IMR-90 (cell line): ENCODE results near the gene GRAMD1A. TPM values are rescaled to one million over a fixed set of nuclear protein-coding genes. Genes with fewer than 3 reads are reported as not detected.

Source experiments
- ATAC-seq: fragments of 200-7000 bp; cut with Tn5 transposase; 2 replicates; pipeline ENCODE4 v1.9.1; 2020; ENCODE audit warnings: low read depth, mild to moderate bottlenecking, moderate library complexity
- BruUV-seq: library from RNA; stranded (reverse); fragments of 400-500 nt; replicated peaks from 2 replicates; lab custom pipeline; 2021; lab: Mats Ljungman, UMichigan
- CTCF ChIA-PET: fragments of 300-600 bp; formaldehyde crosslinking; extraction: SDS; loops from one replicate; lab custom pipeline; 2021; ENCODE audit warnings: antibody characterized with exemption; lab: Yijun Ruan, JAX
- POLR2A ChIA-PET: fragments of 300-600 bp; sonication (Branson Sonifier 250); formaldehyde crosslinking; loops from one replicate; lab custom pipeline; 2022; ENCODE audit warnings: antibody characterized with exemption; ENCODE audit not compliant: unreplicated experiment; lab: Charles Lee
- DNase-seq: peaks from one replicate; pipeline ENCODE4 v3.0.0; 2013
- H2AFZ ChIP-seq: replicated peaks from 2 replicates; pipeline ENCODE3; 2013; ENCODE audit warnings: low read length, mild to moderate bottlenecking; ENCODE audit not compliant: poor library complexity
- H2AK5ac ChIP-seq: 2 replicates; pipeline ENCODE4 v1.6.1; 2013; ENCODE audit warnings: low read depth, low read length, inconsistent platforms
- H2AK9ac ChIP-seq: replicated peaks from 2 replicates; pipeline ENCODE3; 2013; ENCODE audit warnings: mild to moderate bottlenecking, low read depth, low read length, moderate library complexity; ENCODE audit not compliant: poor library complexity
- H2BK120ac ChIP-seq: 2 replicates; pipeline ENCODE4 v1.6.1; 2013; ENCODE audit warnings: low read depth, low read length, inconsistent platforms
- H2BK15ac ChIP-seq: 3 replicates; pipeline ENCODE4 v1.6.1; 2013; ENCODE audit warnings: low read depth, low read length, inconsistent platforms
- H2BK20ac ChIP-seq: 2 replicates; pipeline ENCODE4 v1.6.1; 2013; ENCODE audit warnings: low read depth, mild to moderate bottlenecking, inconsistent platforms, low read length, moderate library complexity
- H2BK5ac ChIP-seq: 2 replicates; pipeline ENCODE4 v1.6.1; 2013; ENCODE audit warnings: mild to moderate bottlenecking, low read depth, low read length, inconsistent platforms; ENCODE audit not compliant: poor library complexity, severe bottlenecking
- H3K14ac ChIP-seq: replicated peaks from 2 replicates; pipeline ENCODE4 v1.6.1; 2013; ENCODE audit warnings: low read depth, low read length, inconsistent platforms
- H3K18ac ChIP-seq: 2 replicates; pipeline ENCODE4 v1.6.1; 2013; ENCODE audit warnings: low read depth, low read length, control low read depth
- H3K23ac ChIP-seq: 2 replicates; pipeline ENCODE4 v1.6.1; 2013; ENCODE audit warnings: low read depth, low read length, inconsistent platforms
- H3K27ac ChIP-seq: 2 replicates; pipeline ENCODE4 v1.5.1; 2013; ENCODE audit warnings: mild to moderate bottlenecking, control low read depth, low read length; ENCODE audit not compliant: insufficient read depth
- H3K27me3 ChIP-seq: 2 replicates; pipeline ENCODE4 v1.6.1; 2013; ENCODE audit warnings: low read length; ENCODE audit not compliant: control insufficient read depth, insufficient read depth
- H3K36me3 ChIP-seq: 2 replicates; pipeline ENCODE4 v1.6.1; 2013; ENCODE audit warnings: low read length, mixed read lengths; ENCODE audit not compliant: control insufficient read depth, insufficient read depth
- H3K4ac ChIP-seq: 2 replicates; pipeline ENCODE4 v1.6.1; 2013; ENCODE audit warnings: low read depth, low read length, inconsistent platforms
- H3K4me1 ChIP-seq: 2 replicates; pipeline ENCODE4 v1.6.1; 2013; ENCODE audit warnings: low read length, mixed read lengths; ENCODE audit not compliant: control insufficient read depth, insufficient read depth
- H3K4me2 ChIP-seq: 2 replicates; pipeline ENCODE4 v1.6.1; 2013; ENCODE audit warnings: low read depth, mild to moderate bottlenecking, control low read depth, low read length, moderate library complexity
- H3K4me3 ChIP-seq: 2 replicates; pipeline ENCODE4 v1.5.1; 2013; ENCODE audit warnings: low read depth, mild to moderate bottlenecking, control low read depth, low read length, moderate library complexity; ENCODE audit not compliant: insufficient read depth
- H3K56ac ChIP-seq: 2 replicates; pipeline ENCODE4 v1.6.1; 2013; ENCODE audit warnings: low read length, inconsistent platforms; ENCODE audit not compliant: insufficient read depth; ENCODE audit errors: extremely low read depth
- H3K79me1 ChIP-seq, 2 experiments: 2 replicates each; pipeline ENCODE4 v1.6.1; 2013; ENCODE audit warnings: low read length in 2 of 2, inconsistent platforms in 1 of 2, low read depth in 1 of 2
- H3K9ac ChIP-seq: 2 replicates; pipeline ENCODE4 v1.6.1; 2013; ENCODE audit warnings: low read depth, low read length, control low read depth
- H3K9me1 ChIP-seq: 2 replicates; pipeline ENCODE4 v1.6.1; 2013; ENCODE audit warnings: low read length, inconsistent platforms; ENCODE audit not compliant: insufficient read depth
- H3K9me3 ChIP-seq: 2 replicates; pipeline ENCODE4 v1.6.1; 2013; ENCODE audit warnings: low read length; ENCODE audit not compliant: control insufficient read depth, insufficient read depth
- H4K20me1 ChIP-seq: 2 replicates; pipeline ENCODE4 v1.6.1; 2013; ENCODE audit warnings: low read length, inconsistent platforms; ENCODE audit not compliant: insufficient read depth
- H4K5ac ChIP-seq: 2 replicates; pipeline ENCODE4 v1.6.1; 2013; ENCODE audit warnings: mild to moderate bottlenecking, low read depth, low read length, control low read depth
- H4K8ac ChIP-seq, 2 experiments: 2 replicates each; pipeline ENCODE4 v1.6.1; 2013; ENCODE audit warnings: low read depth in 2 of 2, low read length in 2 of 2, control low read depth in 1 of 2, inconsistent platforms in 1 of 2
- H4K91ac ChIP-seq: 2 replicates; pipeline ENCODE4 v1.6.1; 2013; ENCODE audit warnings: low read depth, low read length, inconsistent platforms; ENCODE audit not compliant: insufficient read depth
- BHLHE40 ChIP-seq: fragments of 150-350 bp; IDR thresholded peaks from 2 replicates; pipeline ENCODE4 v1.6.1; 2016; ENCODE audit warnings: mild to moderate bottlenecking, low read depth, low read length
- CEBPB ChIP-seq: IDR thresholded peaks from 2 replicates; pipeline ENCODE4 v1.6.1; 2012; ENCODE audit warnings: low read depth, low read length, improper control_type of control experiment
- CHD1 ChIP-seq: IDR thresholded peaks from 2 replicates; pipeline ENCODE4 v1.6.1; 2012; ENCODE audit warnings: low read depth, low read length, improper control_type of control experiment
- CTCF ChIP-seq: conservative IDR thresholded peaks from 2 replicates; pipeline ENCODE4 v1.5.1; 2012; ENCODE audit warnings: mild to moderate bottlenecking, low read depth, low read length, improper control_type of control experiment
- FOS ChIP-seq: fragments of 150-350 bp; IDR thresholded peaks from 2 replicates; pipeline ENCODE4 v1.6.1; 2016; ENCODE audit warnings: low read depth, low read length
- MAFK ChIP-seq: IDR thresholded peaks from 2 replicates; pipeline ENCODE4 v1.6.1; 2012; ENCODE audit warnings: low read depth, low read length, improper control_type of control experiment
- MAZ ChIP-seq: IDR thresholded peaks from 2 replicates; pipeline ENCODE4 v1.6.1; 2012; ENCODE audit warnings: low read depth, mild to moderate bottlenecking, low read length, improper control_type of control experiment, moderate library complexity, borderline replicate concordance
- MXI1 ChIP-seq: IDR thresholded peaks from 2 replicates; pipeline ENCODE4 v1.6.1; 2012; ENCODE audit warnings: low read depth, mild to moderate bottlenecking, low read length, moderate library complexity, borderline replicate concordance
- NFE2L2 ChIP-seq: fragments of 150-350 bp; IDR thresholded peaks from 2 replicates; pipeline ENCODE4 v1.6.1; 2016; ENCODE audit warnings: low read depth, mild to moderate bottlenecking, low read length
- POLR2A ChIP-seq: IDR thresholded peaks from 2 replicates; pipeline ENCODE4 v1.6.1; 2012; ENCODE audit warnings: mild to moderate bottlenecking, low read depth, low read length
- RAD21 ChIP-seq: IDR thresholded peaks from 2 replicates; pipeline ENCODE4 v1.6.1; 2012; ENCODE audit warnings: low read length, improper control_type of control experiment
- RFX5 ChIP-seq: IDR thresholded peaks from 2 replicates; pipeline ENCODE4 v1.8.0; 2012; ENCODE audit warnings: low read depth, mild to moderate bottlenecking, low read length, moderate library complexity
- SMC3 ChIP-seq: fragments of 150-350 bp; IDR thresholded peaks from 2 replicates; pipeline ENCODE4 v1.6.1; 2016; ENCODE audit warnings: low read depth, mild to moderate bottlenecking, antibody characterized with exemption, low read length, moderate library complexity
- USF2 ChIP-seq: fragments of 150-350 bp; IDR thresholded peaks from 2 replicates; pipeline ENCODE4 v1.6.1; 2017; ENCODE audit warnings: mild to moderate bottlenecking, antibody characterized with exemption, low read length, low read depth
- WGBS, 2 experiments: methylation state at CpG; one replicate each; pipeline versions ENCODE4 v1.1.5 to v1.1.7; 2013; ENCODE audit warnings: missing lambda C conversion rate in 2 of 2; ENCODE audit not compliant: insufficient read length in 1 of 2; ENCODE audit errors: extremely low coverage in 2 of 2; 5-methylcytosine and 5-hydroxymethylcytosine counted together
- dilution Hi-C: fragments of 300-500 bp; cut with HindIII; formaldehyde crosslinking; loops from one replicate; pipeline ENCODE4 v1.14.3; 2018; ENCODE audit warnings: low sequenced_read_pairs; ENCODE audit not compliant: unreplicated experiment
- in situ Hi-C: fragments of 300-500 bp; cut with MboI; formaldehyde crosslinking; loops from 3 replicates; pipeline ENCODE4 v1.14.3; 2019; ENCODE audit warnings: low sequenced_read_pairs, inconsistent platforms, mixed read lengths
- intact Hi-C: fragments of 100-400 bp; cut with micrococcal nuclease; formaldehyde crosslinking; loops from 2 replicates; pipeline ENCODE4 v1.10.0; 2022
- polyA plus RNA-seq, 3 experiments: library from polyadenylated mRNA; depleted of rRNA; stranded (reverse); fragments of >200 nt; gene quantifications; 2 replicates each; pipeline ENCODE4 v1.2.3, GENCODE V29; 2012; ENCODE audit warnings: low replicate concordance in 1 of 3
- total RNA-seq: library from RNA; depleted of rRNA; stranded (reverse); fragments of >200 nt; gene quantifications from 2 replicates; pipeline ENCODE4 v1.2.3, GENCODE V29; 2012

The GRAMD1A gene
- total and polyA plus RNA-seq, 2 of the 4 experiments (the other 2 are of a cell fraction), result 11.1 to 63.0 TPM

- Histone ChIP-seq H3K56ac (no peak overlapping the region), H4K8ac (no peak overlapping the region), H3K27ac (no peak overlapping the region), H3K23ac (no peak overlapping the region), H2AK9ac (no peak overlapping the region), H4K20me1 (no peaks in the 10 kb centered on the region), H2BK20ac (no peak overlapping the region), H3K4me2 (no peak overlapping the region), H3K36me3 (no peaks in the 10 kb centered on the region), H2AK5ac (no peak overlapping the region), H3K27me3 (peaks cover 1% of the 10 kb centered on the region; the same call in 1 of the 2 replicates), H3K9me1 (no peaks in the 10 kb centered on the region), H3K4ac (no peak overlapping the region), H3K18ac (no peak overlapping the region), H2BK15ac (no peak overlapping the region), H3K9ac (no peak overlapping the region), H3K4me1 (peaks cover 5% of the 10 kb centered on the region; the same call in 1 of the 2 replicates), H2BK5ac (no peak overlapping the region), H4K91ac (no peak overlapping the region), H4K5ac (no peak overlapping the region), H3K4me3 (no peak overlapping the region), H3K79me1 (no peaks in the 10 kb centered on the region), H3K14ac (no peak overlapping the region), H3K9me3 (no peaks in the 10 kb centered on the region), H2BK120ac (no peak overlapping the region), H2AFZ (no peak overlapping the region)
- TF ChIP-seq CTCF (no peak), RAD21 (no peak), USF2 (no peak), MAZ (no peak), BHLHE40 (no peak), RFX5 (no peak), CHD1 (no peak), MXI1 (no peak), POLR2A (no peak), MAFK (no peak), SMC3 (no peak), CEBPB (no peak), NFE2L2 (no peak), FOS (no peak)
- dilution Hi-C loops (no loop called here), in situ Hi-C loops (no loop called here), intact Hi-C loops (no loop called here)
- ATAC-seq, result no peak
- DNase-seq, result no peak
- CTCF ChIA-PET, result no interaction called here
- WGBS, 2 experiments, result 83% methylated on average over 5 of the region's 13 CpGs; no CpG with 5 or more reads in 1 of the 2 experiments
- no TSS peak for BruUV-seq
- POLR2A ChIA-PET, result interaction anchor here (0.6 kb wide), 1 partner anchor 554 kb away, joined by 3 read pairs; no protein-coding TSS in a partner anchor
These were observed 37.8 kb downstream of the GRAMD1A start for GRCh38 chr19:35037716-35038622.
